Aorta (tissue), 5 donors: ENCODE results near the gene WDR70. TPM values are rescaled to one million over a fixed set of nuclear protein-coding genes. Genes with fewer than 3 reads are reported as not detected.

Source experiments
- ATAC-seq: fragments of 200-7000 bp; cut with Tn5 transposase; one replicate; pipeline ENCODE4 v1.9.1; 2022; ENCODE audit warnings: moderate library complexity; ENCODE audit not compliant: low FRiP score
- DNase-seq, 2 donors: peaks; one replicate each; pipeline ENCODE4 v3.0.0-alpha.2; 2020
- H3K27ac ChIP-seq, 2 donors: one replicate each; pipeline ENCODE4 v1.5.1; 2013; ENCODE audit warnings: low read length in 2 of 2, mild to moderate bottlenecking in 2 of 2, moderate library complexity in 2 of 2, control low read depth in 1 of 2, inconsistent platforms in 1 of 2, low read depth in 1 of 2
- H3K27me3 ChIP-seq, 2 donors: one replicate each; pipeline ENCODE4 v1.6.1; 2013; ENCODE audit warnings: control low read depth in 1 of 2, low read length in 1 of 2, mild to moderate bottlenecking in 1 of 2, moderate library complexity in 1 of 2; ENCODE audit not compliant: insufficient read depth in 2 of 2, control insufficient read depth in 1 of 2
- H3K36me3 ChIP-seq, 2 donors: one replicate each; pipeline ENCODE4 v1.6.1; 2013; ENCODE audit warnings: control low read depth in 1 of 2, low read length in 1 of 2, mild to moderate bottlenecking in 1 of 2; ENCODE audit not compliant: insufficient read depth in 2 of 2, control insufficient read depth in 1 of 2
- H3K4me1 ChIP-seq, 2 donors: one replicate each; pipeline ENCODE4 v1.6.1; 2013; ENCODE audit warnings: low read length in 2 of 2, control low read depth in 1 of 2, mild to moderate bottlenecking in 1 of 2, moderate library complexity in 1 of 2; ENCODE audit not compliant: insufficient read depth in 2 of 2, control insufficient read depth in 1 of 2
- H3K4me3 ChIP-seq, 2 donors: one replicate each; pipeline ENCODE4 v1.5.1; 2013; ENCODE audit warnings: low read length in 2 of 2, control low read depth in 1 of 2, mild to moderate bottlenecking in 1 of 2
- H3K9me3 ChIP-seq: one replicate; pipeline ENCODE4 v1.6.1; 2013; ENCODE audit warnings: mild to moderate bottlenecking, low read length; ENCODE audit not compliant: control insufficient read depth
- WGBS, 2 donors: extraction: QIAGEN DNeasy Blood & Tissue Kit; methylation state at CpG; one replicate each; pipeline ENCODE4 v1.1.7; 2013; 5-methylcytosine and 5-hydroxymethylcytosine counted together
- intact Hi-C, 2 donors: fragments of 100-400 bp; cut with DNase I; formaldehyde crosslinking; loops; one replicate each; pipeline versions ENCODE4 v1.14.2 to v1.15.0; 2022
- polyA plus RNA-seq, 2 donors: library from polyadenylated mRNA; stranded (reverse); fragments of 200-250 nt; gene quantifications; one replicate each; pipeline ENCODE4 v1.2.3, GENCODE V29; 2013
- total RNA-seq, 2 donors: library from RNA; stranded (reverse); fragmentation: NEBNext Ultra II Directional; extraction: Animal tissue kit (Norgen Biotek cat#: 25700); gene quantifications; one replicate each; pipeline ENCODE4 v1.2.1, GENCODE V29; 2021
- donor health status: healthy with polysubstance abuse.
- donor health status: Bipolar disorder and iron deficiency.
- donor health status: DM: no; HTN: no; CAD: no.
- donor health status: DM: no; HTN: no; CAD: no.
- donor health status: DM: yes; HTN: yes; CAD: no.

Gene WDR70
- total and polyA plus RNA-seq, 4 donors: 12.3 to 41.3 (median 22.1) TPM

DNA sequence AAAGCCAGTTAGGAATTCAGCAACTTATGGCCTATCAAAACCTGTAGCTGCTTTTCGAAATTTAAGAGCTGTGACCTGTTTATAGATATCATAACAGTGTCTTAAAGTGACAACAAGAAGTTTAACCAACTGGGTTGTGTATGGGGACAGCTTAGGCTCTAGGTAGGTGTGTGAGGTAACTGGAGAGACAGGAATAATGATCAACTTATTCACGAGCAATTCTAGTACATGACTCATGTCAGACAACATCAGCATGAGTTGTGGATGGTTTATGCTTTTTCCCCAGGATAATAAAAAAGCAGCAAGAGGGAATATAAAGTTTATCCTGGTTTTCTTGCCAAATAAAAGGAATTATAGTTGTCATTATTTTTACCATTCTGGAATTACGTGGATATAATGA is 372.1 kb downstream of the WDR70 start:
- DNase-seq (no peak), ATAC-seq (no peak)
- intact Hi-C loops: no loop called here
- Histone ChIP-seq H3K4me1 (no peaks in the 10 kb centered on the region), H3K4me3 (no peak overlapping the region), H3K27ac (no peak overlapping the region), H3K9me3 (no peaks in the 10 kb centered on the region), H3K27me3 (no peaks in the 10 kb centered on the region), H3K36me3 (peaks cover 0 to 1% of the 10 kb centered on the region in 2 donors)
- WGBS, 2 donors: 78 to 84% methylated on average over 3 of the region's 3 CpGs

- no peak for ATAC-seq
- DNase-seq: no peak
- H3K36me3 ChIP-seq: peaks cover 0 to 1% of the 10 kb centered on the region in 2 donors
- no peaks in the 10 kb centered on the region for H3K27me3 ChIP-seq
- no peak overlapping the region for H3K4me3 ChIP-seq
- no peak overlapping the region for H3K27ac ChIP-seq
- H3K9me3 ChIP-seq: peaks cover 2% of the 10 kb centered on the region
- intact Hi-C loops: no loop called here
- 74 to 78% methylated on average over 4 of the region's 4 CpGs for WGBS, 2 donors
- H3K4me1 ChIP-seq: no peaks in the 10 kb centered on the region
Measured at GRCh38 chr5:37754976-37755375, 375.9 kb downstream of the WDR70 start.

DNA sequence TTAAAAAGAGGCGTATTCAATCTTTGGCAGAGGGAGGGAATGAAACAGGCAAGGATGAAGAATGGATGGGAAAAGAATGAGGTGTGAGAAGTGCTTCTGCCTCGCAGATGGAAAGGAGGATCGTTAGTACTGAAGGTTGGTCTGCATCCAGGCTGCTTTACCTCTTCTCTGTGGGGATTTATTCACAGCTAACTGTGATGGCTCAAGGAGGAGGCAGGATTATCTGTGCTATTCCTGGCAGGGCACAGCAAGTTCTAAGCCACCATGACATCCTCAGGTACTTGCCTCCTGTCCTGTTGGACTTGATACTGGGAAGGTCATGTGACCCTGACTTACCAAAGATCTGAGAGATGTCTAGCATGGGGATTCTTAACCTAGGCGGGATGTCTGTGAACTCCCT is 376.5 kb downstream of the WDR70 start:
- no peak overlapping the region for H3K27ac ChIP-seq
- no peaks in the 10 kb centered on the region for H3K27me3 ChIP-seq
- DNase-seq: no peak
- H3K4me1 ChIP-seq: no peaks in the 10 kb centered on the region
- peaks cover 2% of the 10 kb centered on the region for H3K9me3 ChIP-seq
- intact Hi-C loops: no loop called here
- H3K36me3 ChIP-seq: peaks cover 0 to 1% of the 10 kb centered on the region in 2 donors
- 92 to 93% methylated on average over 4 of the region's 4 CpGs for WGBS, 2 donors
- no peak for ATAC-seq
- H3K4me3 ChIP-seq: no peak overlapping the region

- no peaks in the 10 kb centered on the region for H3K27me3 ChIP-seq
- H3K27ac ChIP-seq: no peak overlapping the region
- H3K9me3 ChIP-seq: peaks cover 2% of the 10 kb centered on the region
- DNase-seq (no peak), ATAC-seq (no peak)
- intact Hi-C loops: no loop called here
- peaks cover 0 to 1% of the 10 kb centered on the region in 2 donors for H3K36me3 ChIP-seq
- H3K4me1 ChIP-seq: no peaks in the 10 kb centered on the region
- H3K4me3 ChIP-seq: no peak overlapping the region
Measured at GRCh38 chr5:37756248-37756647, 377.1 kb downstream of the WDR70 start.

DNA sequence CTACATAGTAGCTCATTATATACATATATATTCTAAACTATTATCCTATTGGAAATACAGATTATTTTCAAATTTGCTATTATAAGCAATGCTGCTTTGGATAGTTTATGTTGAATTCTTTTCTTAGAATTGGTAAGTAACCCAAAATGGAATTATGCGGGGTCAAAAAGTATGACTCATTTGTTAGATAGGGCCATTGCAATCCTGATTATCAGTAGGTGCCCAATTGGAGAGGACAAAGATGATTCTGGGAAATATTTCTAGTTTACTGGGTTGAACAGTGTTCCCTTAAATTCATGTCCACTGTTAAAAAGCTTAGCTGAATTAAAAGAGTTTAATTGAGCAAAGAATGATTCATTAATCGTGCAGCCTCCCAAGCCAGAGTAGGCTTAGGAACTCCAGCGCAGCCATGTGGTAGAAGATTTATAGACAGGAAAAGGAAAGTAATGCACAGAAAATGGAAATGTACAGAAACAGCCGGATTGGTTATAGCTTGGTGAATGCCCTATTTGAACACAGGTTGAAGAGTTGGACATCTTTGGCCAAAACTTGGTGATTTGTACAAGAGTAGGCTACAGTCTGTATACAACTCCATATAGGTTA is 379.0 kb downstream of the WDR70 start:
- no peak overlapping the region for H3K27ac ChIP-seq
- no peaks in the 10 kb centered on the region for H3K4me1 ChIP-seq
- H3K27me3 ChIP-seq: no peaks in the 10 kb centered on the region
- no peak overlapping the region for H3K4me3 ChIP-seq
- ATAC-seq: no peak
- peaks cover 0 to 1% of the 10 kb centered on the region in 2 donors for H3K36me3 ChIP-seq
- peaks cover 2% of the 10 kb centered on the region for H3K9me3 ChIP-seq
- intact Hi-C loops: no loop called here
- DNase-seq: no peak
- 92 to 94% methylated on average over 4 of the region's 4 CpGs for WGBS, 2 donors

- Histone ChIP-seq H3K4me1 (no peaks in the 10 kb centered on the region), H3K36me3 (no peaks in the 10 kb centered on the region), H3K27ac (no peak overlapping the region), H3K27me3 (no peaks in the 10 kb centered on the region), H3K4me3 (no peak overlapping the region), H3K9me3 (no peaks in the 10 kb centered on the region)
- WGBS, 2 donors: 63 to 70% methylated on average over 3 of the region's 3 CpGs
- DNase-seq: no peak
- no peak for ATAC-seq
- intact Hi-C loops: no loop called here
Measured at GRCh38 chr5:37767251-37767650, 388.1 kb downstream of the WDR70 start.

- no peaks in the 10 kb centered on the region for H3K9me3 ChIP-seq
- H3K4me3 ChIP-seq: no peak overlapping the region
- H3K27ac ChIP-seq: no peak overlapping the region
- DNase-seq (no peak), ATAC-seq (no peak)
- intact Hi-C loops: no loop called here
- H3K4me1 ChIP-seq: no peaks in the 10 kb centered on the region
- WGBS, 2 donors: 49 to 57% methylated on average over 4 of the region's 4 CpGs
- no peaks in the 10 kb centered on the region for H3K36me3 ChIP-seq
- H3K27me3 ChIP-seq: no peaks in the 10 kb centered on the region
Measured at GRCh38 chr5:37767961-37768360, 388.8 kb downstream of the WDR70 start.

GRCh38 chr5:37768371-37768770 is 389.3 kb downstream of the WDR70 start:
- ATAC-seq (no peak), DNase-seq (no peak)
- Histone ChIP-seq H3K27ac (no peak overlapping the region), H3K4me3 (no peak overlapping the region), H3K4me1 (no peaks in the 10 kb centered on the region), H3K36me3 (no peaks in the 10 kb centered on the region), H3K27me3 (no peaks in the 10 kb centered on the region), H3K9me3 (no peaks in the 10 kb centered on the region)
- intact Hi-C loops: no loop called here

GRCh38 chr5:37769108-37769507 is 390.0 kb downstream of the WDR70 start:
- WGBS, 2 donors: 88 to 91% methylated on average over 4 of the region's 4 CpGs
- DNase-seq (no peak), ATAC-seq (no peak)
- Histone ChIP-seq H3K27me3 (no peaks in the 10 kb centered on the region), H3K36me3 (no peaks in the 10 kb centered on the region), H3K4me1 (no peaks in the 10 kb centered on the region), H3K4me3 (no peak overlapping the region), H3K27ac (no peak overlapping the region), H3K9me3 (no peaks in the 10 kb centered on the region)
- intact Hi-C loops: no loop called here
